Erythroblast (primary cell): ENCODE data around the gene LIF.

Experiments
- DNase-seq, 2 experiments: peaks; one replicate each; lab custom pipeline; 2025; lab: John Stamatoyannopoulos, UW
- GATA1 ChIP-seq: IDR thresholded peaks from 2 replicates; pipeline ENCODE4 v1.6.1; 2011; ENCODE audit warnings: low read depth, mild to moderate bottlenecking, control low read depth, low read length, moderate library complexity
- POLR2A ChIP-seq: IDR thresholded peaks from 2 replicates; pipeline ENCODE4 v1.6.1; 2011; ENCODE audit warnings: mild to moderate bottlenecking, low read length

The LIF gene

GRCh38 chr22:30227438-30228228 lies 18.9 kb downstream of the LIF start:
- no peak for TF ChIP-seq POLR2A
- no peak for TF ChIP-seq GATA1
- peak in 1 of 2 experiments; percentile 33 for DNase-seq

GRCh38 chr22:30226192-30226832 lies 20.2 kb downstream of the LIF start:
- TF ChIP-seq GATA1 (no peak), POLR2A (no peak)
- DNase-seq: no peak

- TF ChIP-seq GATA1 (no peak), POLR2A (no peak)
Observed at GRCh38 chr22:30225220-30225927, 21.2 kb downstream of the LIF start.

GRCh38 chr22:30224161-30224857 lies 22.2 kb downstream of the LIF start:
- TF ChIP-seq GATA1: no peak
- no peak for TF ChIP-seq POLR2A
- DNase-seq: no peak

More at GRCh38 chr22:30225220-30225927, 21.2 kb downstream of the LIF start:
- DNase-seq: no peak

- no peak for DNase-seq
- TF ChIP-seq GATA1: no peak
- no peak for TF ChIP-seq POLR2A
Observed at GRCh38 chr22:30223303-30223702, 23.3 kb downstream of the LIF start.

GRCh38 chr22:30222321-30222720 lies 24.2 kb downstream of the LIF start:
- no peak for DNase-seq
- TF ChIP-seq GATA1: no peak
- no peak for TF ChIP-seq POLR2A

GRCh38 chr22:30221121-30221992 lies 25.2 kb downstream of the LIF start:
- TF ChIP-seq POLR2A: no peak
- TF ChIP-seq GATA1: no peak

GRCh38 chr22:30220338-30221012 lies 26.1 kb downstream of the LIF start:
- TF ChIP-seq GATA1 (no peak), POLR2A (no peak)
- DNase-seq: no peak

More at GRCh38 chr22:30221121-30221992, 25.2 kb downstream of the LIF start:
- no peak for DNase-seq

- TF ChIP-seq POLR2A (no peak), GATA1 (no peak)
- no peak for DNase-seq
Observed at GRCh38 chr22:30219668-30220278, 26.8 kb downstream of the LIF start.

- TF ChIP-seq POLR2A: no peak
- no peak for TF ChIP-seq GATA1
- peak in 1 of 2 experiments; percentile 19 for DNase-seq
Observed at GRCh38 chr22:30219049-30219654, 27.4 kb downstream of the LIF start.
